Stimulated activated CD8-positive, alpha-beta memory T cell treated with anti-CD3 and anti-CD28 coated beads, Interleukin-4, amount 100 ng/mL, for 4 hours (primary cell): ENCODE data around the gene MINPP1.
"Not testable (repeated sequence)": the region's sequence is repeated elsewhere in the genome, so short reads cannot be mapped to it uniquely, and the experiment has no call there.

ENCODE experiments used
- DNase-seq, 2 donors: peaks; one replicate each; pipeline ENCODE4 v3.0.0-alpha.2; 2020; ENCODE audit warnings: low read depth in 2 of 2, low spot score in 1 of 2

MINPP1 gene

GRCh38 chr10:87504640-87505365 is at the start of gene MINPP1:
Gene MINPP1 (plus strand): TSS chr10:87504893. CDS start chr10:87504916, 23 bp downstream.
- DNase-seq: peak; percentile 53 to 77

GRCh38 chr10:87456586-87457220 is 48.0 kb upstream of the MINPP1 start:
- DNase-seq: not testable (repeated sequence)

GRCh38 chr10:87461751-87462150 is 42.9 kb upstream of the MINPP1 start:
- DNase-seq: not testable (repeated sequence)

GRCh38 chr10:87466849-87467248 is 37.8 kb upstream of the MINPP1 start:
- not testable (repeated sequence) for DNase-seq

GRCh38 chr10:87488733-87489132 is 16.0 kb upstream of the MINPP1 start:
- DNase-seq: not testable (repeated sequence)

- not testable (repeated sequence) for DNase-seq
Measured at GRCh38 chr10:87490285-87490684, 14.4 kb upstream of the MINPP1 start.

- DNase-seq: not testable (repeated sequence)
Measured at GRCh38 chr10:87492450-87492849, 12.2 kb upstream of the MINPP1 start.

GRCh38 chr10:87495446-87495845 is 9.2 kb upstream of the MINPP1 start:
- DNase-seq: not testable (repeated sequence)

GRCh38 chr10:87497386-87497785 is 7.3 kb upstream of the MINPP1 start:
- DNase-seq: not testable (repeated sequence)

GRCh38 chr10:87498106-87498789 is 6.4 kb upstream of the MINPP1 start:
- not testable (repeated sequence) for DNase-seq

GRCh38 chr10:87500646-87501048 is 4.0 kb upstream of the MINPP1 start:
- DNase-seq: no peak

GRCh38 chr10:87503401-87503800 is 1.3 kb upstream of the MINPP1 start:
- no peak for DNase-seq

- DNase-seq: no peak
Measured at GRCh38 chr10:87503886-87504285, 807 bp upstream of the MINPP1 start.

GRCh38 chr10:87504307-87504639 is 420 bp upstream of the MINPP1 start:
- no peak for DNase-seq

GRCh38 chr10:87505366-87506111 is 846 bp downstream of the MINPP1 start:
- DNase-seq: peak in 1 of 2 donors; percentile 4

GRCh38 chr10:87506956-87507355 is 2.3 kb downstream of the MINPP1 start:
- DNase-seq: no peak

- no peak for DNase-seq
Measured at GRCh38 chr10:87507879-87508483, 3.3 kb downstream of the MINPP1 start.

- DNase-seq: no peak
Measured at GRCh38 chr10:87508837-87509236, 4.1 kb downstream of the MINPP1 start.

- no peak for DNase-seq
Measured at GRCh38 chr10:87510025-87510424, 5.3 kb downstream of the MINPP1 start.

GRCh38 chr10:87511526-87511925 is 6.8 kb downstream of the MINPP1 start:
- DNase-seq: no peak

- DNase-seq: no peak
Measured at GRCh38 chr10:87518937-87519336, 14.2 kb downstream of the MINPP1 start.
